ENCODE results near the gene KSR1.

DNA sequence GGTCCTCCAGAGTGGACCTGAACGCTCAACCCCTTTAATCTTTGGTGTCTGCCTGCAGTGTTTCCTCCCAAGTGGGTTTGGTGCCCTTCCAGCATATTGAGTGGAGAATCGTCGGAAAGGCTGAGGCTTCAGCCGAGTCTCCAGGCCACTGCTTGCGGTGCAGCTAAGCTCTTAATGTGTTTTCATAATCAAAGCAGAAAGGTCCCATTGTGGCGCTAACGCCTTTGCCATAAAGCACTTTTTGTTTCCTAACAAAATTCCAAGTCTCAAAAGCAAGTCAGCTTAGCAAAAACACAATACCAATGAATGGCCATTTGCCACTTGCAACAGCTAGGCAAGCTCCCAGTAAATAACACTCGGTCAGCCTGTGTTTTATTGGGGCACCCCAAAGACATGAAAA lies 57.6 kb downstream of the KSR1 start:
- TF ChIP-seq POLR2A (IDR thresholded peaks at IDR 0.05) = no peak
- no peak for TF ChIP-seq CTCF (IDR thresholded peaks at IDR 0.05)
